ENCODE measurements around the gene WWP2.

Gene WWP2

GRCh38 chr16:69838489-69838888 lies 76.4 kb downstream of the WWP2 start:
- no peak overlapping the region for H3K4me3 ChIP-seq (ENCODE audit: control insufficient read depth, low read depth, low read length)
- DNase-seq (ENCODE audit: low read depth): no peak
- TF ChIP-seq, protein P1, sequence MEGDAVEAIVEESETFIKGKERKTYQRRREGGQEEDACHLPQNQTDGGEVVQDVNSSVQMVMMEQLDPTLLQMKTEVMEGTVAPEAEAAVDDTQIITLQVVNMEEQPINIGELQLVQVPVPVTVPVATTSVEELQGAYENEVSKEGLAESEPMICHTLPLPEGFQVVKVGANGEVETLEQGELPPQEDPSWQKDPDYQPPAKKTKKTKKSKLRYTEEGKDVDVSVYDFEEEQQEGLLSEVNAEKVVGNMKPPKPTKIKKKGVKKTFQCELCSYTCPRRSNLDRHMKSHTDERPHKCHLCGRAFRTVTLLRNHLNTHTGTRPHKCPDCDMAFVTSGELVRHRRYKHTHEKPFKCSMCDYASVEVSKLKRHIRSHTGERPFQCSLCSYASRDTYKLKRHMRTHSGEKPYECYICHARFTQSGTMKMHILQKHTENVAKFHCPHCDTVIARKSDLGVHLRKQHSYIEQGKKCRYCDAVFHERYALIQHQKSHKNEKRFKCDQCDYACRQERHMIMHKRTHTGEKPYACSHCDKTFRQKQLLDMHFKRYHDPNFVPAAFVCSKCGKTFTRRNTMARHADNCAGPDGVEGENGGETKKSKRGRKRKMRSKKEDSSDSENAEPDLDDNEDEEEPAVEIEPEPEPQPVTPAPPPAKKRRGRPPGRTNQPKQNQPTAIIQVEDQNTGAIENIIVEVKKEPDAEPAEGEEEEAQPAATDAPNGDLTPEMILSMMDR (IDR thresholded peaks at IDR 0.05; ENCODE audit: control insufficient read depth, insufficient read depth, low read depth, low read length, missing control alignments): no peak

- no peak for DNase-seq (ENCODE audit: low read depth)
- TF ChIP-seq, protein P1 (IDR thresholded peaks at IDR 0.05; ENCODE audit: control insufficient read depth, insufficient read depth, low read depth, low read length, missing control alignments): no peak
- no peak overlapping the region for H3K4me3 ChIP-seq (ENCODE audit: control insufficient read depth, low read depth, low read length)
These were observed 77.1 kb downstream of the WWP2 start for GRCh38 chr16:69839240-69839688.

DNA sequence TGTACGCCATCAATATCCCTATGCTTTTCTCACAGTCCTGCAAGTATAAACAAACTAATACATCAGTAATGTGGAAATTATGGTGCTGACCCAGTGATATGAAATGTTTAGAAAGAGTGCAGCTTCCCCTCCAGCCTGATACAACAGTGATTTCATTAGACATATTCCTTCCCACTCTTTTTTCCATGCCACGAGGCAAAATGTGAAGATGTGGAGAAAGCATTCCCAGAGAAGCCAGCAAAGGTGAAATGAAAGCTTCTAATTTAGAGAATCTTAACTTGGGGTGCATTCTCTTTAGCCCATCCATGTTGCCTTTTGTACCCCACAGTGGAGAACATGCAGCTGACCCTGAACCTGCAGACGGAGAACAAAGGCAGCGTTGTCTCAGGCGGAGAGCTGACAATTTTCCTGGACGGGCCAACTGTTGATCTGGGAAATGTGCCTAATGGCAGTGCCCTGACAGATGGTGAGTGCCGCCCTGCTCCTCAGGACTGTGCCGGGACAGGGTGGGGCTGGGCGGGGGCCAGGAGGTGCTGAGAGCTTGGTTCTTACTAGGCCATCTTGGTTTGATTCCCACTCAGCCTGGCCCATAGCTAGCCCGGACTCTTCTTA lies 77.8 kb downstream of the WWP2 start:
- no peak overlapping the region for H3K4me3 ChIP-seq (ENCODE audit: control insufficient read depth, low read depth, low read length)
- DNase-seq (ENCODE audit: low read depth): no peak
- TF ChIP-seq, protein P1 (IDR thresholded peaks at IDR 0.05; ENCODE audit: control insufficient read depth, insufficient read depth, low read depth, low read length, missing control alignments): no peak

- no peak overlapping the region for H3K4me3 ChIP-seq (ENCODE audit: control insufficient read depth, low read depth, low read length)
- DNase-seq (ENCODE audit: low read depth): no peak
- TF ChIP-seq, protein P1 (IDR thresholded peaks at IDR 0.05; ENCODE audit: control insufficient read depth, insufficient read depth, low read depth, low read length, missing control alignments): no peak
These were observed 78.8 kb downstream of the WWP2 start for GRCh38 chr16:69840975-69841374.

GRCh38 chr16:69844441-69844840 lies 82.3 kb downstream of the WWP2 start:
- TF ChIP-seq, protein P1 (IDR thresholded peaks at IDR 0.05; ENCODE audit: control insufficient read depth, insufficient read depth, low read depth, low read length, missing control alignments): no peak
- no peak for DNase-seq (ENCODE audit: low read depth)
- no peak overlapping the region for H3K4me3 ChIP-seq (ENCODE audit: control insufficient read depth, low read depth, low read length)

GRCh38 chr16:69845181-69845580 lies 83.0 kb downstream of the WWP2 start:
- TF ChIP-seq, protein P1 (IDR thresholded peaks at IDR 0.05; ENCODE audit: control insufficient read depth, insufficient read depth, low read depth, low read length, missing control alignments): no peak
- DNase-seq (ENCODE audit: low read depth): no peak
- no peak overlapping the region for H3K4me3 ChIP-seq (ENCODE audit: control insufficient read depth, low read depth, low read length)

Measured in AG09309 (cell line).